Activated CD4-positive, alpha-beta memory T cell treated with anti-CD3 and anti-CD28 coated beads, Interleukin-2, amount 10 ng/mL, durations not matched to agents 7 days and 5 days (primary cell): ENCODE data around the gene NHERF2. TPM values are rescaled to one million over a fixed set of nuclear protein-coding genes. Genes with fewer than 3 reads are reported as not detected.
"Not testable (repeated sequence)": the region's sequence is repeated elsewhere in the genome, so short reads cannot be mapped to it uniquely, and the experiment has no call there.

Experiments
- CTCF ChIA-PET: fragments of 350-600 bp; sonication (Branson Sonifier 250); formaldehyde crosslinking; loops from one replicate; lab custom pipeline; 2021; ENCODE audit warnings: antibody characterized with exemption, inconsistent platforms; lab: Charles Lee
- POLR2A ChIA-PET: fragments of 350-600 bp; sonication (Branson Sonifier 250); formaldehyde crosslinking; loops from one replicate; lab custom pipeline; 2021; ENCODE audit warnings: antibody characterized with exemption; lab: Charles Lee
- DNase-seq: peaks from one replicate; pipeline ENCODE4 v3.0.0-alpha.2; 2020
- H3K27ac Mint-ChIP-seq: one replicate; pipeline ENCODE4 v1.8.0; 2021; ENCODE audit warnings: mild to moderate bottlenecking, mixed read lengths
- H3K27me3 Mint-ChIP-seq: one replicate; pipeline ENCODE4 v1.8.0; 2021; ENCODE audit warnings: mixed read lengths
- H3K36me3 Mint-ChIP-seq: one replicate; pipeline ENCODE4 v1.8.0; 2021; ENCODE audit warnings: low read depth, mixed read lengths
- H3K4me1 Mint-ChIP-seq: one replicate; pipeline ENCODE4 v1.8.0; 2021; ENCODE audit warnings: mixed read lengths
- H3K4me3 Mint-ChIP-seq: one replicate; pipeline ENCODE4 v1.8.0; 2021; ENCODE audit warnings: mild to moderate bottlenecking, mixed read lengths
- H3K9me3 Mint-ChIP-seq: one replicate; pipeline ENCODE4 v1.8.0; 2021; ENCODE audit warnings: mixed read lengths
- total RNA-seq, 2 experiments: library from RNA; stranded (reverse); gene quantifications; one replicate each; pipeline ENCODE4 v1.2.3, GENCODE V29; 2021

The NHERF2 gene
- total RNA-seq, 2 experiments from 2014 or later: 0.85 to 0.96 TPM

DNA sequence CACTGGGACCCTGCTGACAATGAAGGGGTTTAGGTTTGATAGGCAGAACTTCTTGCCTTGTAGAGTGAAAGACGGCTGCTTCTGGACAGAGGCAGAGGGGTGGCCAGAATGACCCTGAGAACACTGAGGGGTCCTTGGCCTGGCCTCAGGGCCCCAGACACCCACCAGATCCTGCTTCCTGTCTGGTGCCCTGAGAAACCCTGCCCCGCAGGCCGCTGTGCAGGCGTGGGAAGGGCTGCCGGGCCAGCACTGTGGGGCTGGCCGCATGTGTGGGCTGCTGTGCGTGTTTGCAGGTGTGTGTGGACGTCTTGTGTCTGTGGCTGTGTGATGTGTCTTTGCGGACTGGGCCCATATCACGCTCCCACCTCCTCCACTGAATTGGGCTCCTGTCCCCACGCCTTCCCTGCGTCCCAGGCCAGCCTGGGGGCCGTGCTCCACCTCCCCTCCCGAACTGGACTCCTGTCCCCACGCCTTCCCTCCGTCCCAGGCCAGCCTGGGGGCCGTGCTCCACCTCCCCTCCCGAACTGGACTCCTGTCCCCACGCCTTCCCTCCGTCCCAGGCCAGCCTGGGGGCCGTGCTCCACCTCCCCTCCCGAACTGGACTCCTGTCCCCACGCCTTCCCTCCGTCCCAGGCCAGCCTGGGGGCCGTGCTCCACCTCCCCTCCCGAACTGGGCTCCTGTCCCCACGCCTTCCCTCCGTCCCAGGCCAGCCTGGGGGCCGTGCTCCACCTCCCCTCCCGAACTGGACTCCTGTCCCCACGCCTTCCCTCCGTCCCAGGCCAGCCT, 7.4 kb downstream of the NHERF2 start:
- H3K4me1 Mint-ChIP-seq, DNase-seq, H3K27me3 Mint-ChIP-seq, POLR2A ChIA-PET, H3K9me3 Mint-ChIP-seq, CTCF ChIA-PET, H3K4me3 Mint-ChIP-seq, H3K36me3 Mint-ChIP-seq, H3K27ac Mint-ChIP-seq: not testable (repeated sequence)

GRCh38 chr16:2034696-2035430, 8.2 kb downstream of the NHERF2 start:
- no peak overlapping the region for H3K27ac Mint-ChIP-seq
- no peaks in the 10 kb centered on the region for H3K27me3 Mint-ChIP-seq
- CTCF ChIA-PET: no interaction called here
- H3K4me3 Mint-ChIP-seq: no peak overlapping the region
- POLR2A ChIA-PET: no interaction called here
- no peaks in the 10 kb centered on the region for H3K9me3 Mint-ChIP-seq
- no peak for DNase-seq
- no peaks in the 10 kb centered on the region for H3K4me1 Mint-ChIP-seq
- no peaks in the 10 kb centered on the region for H3K36me3 Mint-ChIP-seq

DNA sequence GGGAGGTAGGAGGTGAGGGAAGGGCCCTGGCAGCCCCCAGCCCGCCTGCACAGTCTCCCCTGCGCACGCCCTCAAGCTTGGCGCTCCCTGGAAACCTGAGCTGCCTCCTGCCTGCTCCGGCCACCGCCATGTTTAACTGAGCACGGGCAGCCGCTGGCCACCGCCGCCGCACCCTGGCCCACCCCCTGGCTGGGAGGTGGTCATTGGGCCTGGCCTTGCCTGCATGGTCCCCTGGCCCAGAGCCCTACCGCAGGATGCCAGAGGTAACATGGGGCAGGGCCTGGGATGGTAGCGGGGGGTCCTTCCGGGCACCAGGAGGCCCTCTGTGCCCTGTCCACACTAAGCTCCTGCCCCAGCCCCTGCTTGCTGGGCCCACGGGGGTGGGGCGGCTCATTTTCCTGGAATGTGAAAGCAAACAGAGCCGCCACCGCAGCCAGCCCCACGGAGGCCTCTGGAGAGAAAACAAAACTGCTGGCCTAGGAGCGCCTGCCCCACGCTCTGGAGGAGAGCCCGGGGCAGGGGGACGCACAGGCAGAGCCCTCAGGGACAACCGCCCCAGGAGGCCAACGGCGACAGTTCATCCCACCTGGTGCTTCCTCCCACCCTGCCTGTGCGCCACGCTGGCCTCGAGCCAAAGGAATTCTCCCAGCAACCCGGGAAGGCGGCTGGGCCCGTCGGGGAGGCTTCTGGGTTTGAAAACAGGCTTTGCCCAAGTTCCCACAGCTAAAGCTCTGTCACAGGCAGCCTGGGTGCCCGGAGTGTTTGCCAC, 8.9 kb downstream of the NHERF2 start:
- ChIA-PET POLR2A (no interaction called here), CTCF (no interaction called here)
- H3K36me3 Mint-ChIP-seq: no peaks in the 10 kb centered on the region
- no peaks in the 10 kb centered on the region for H3K4me1 Mint-ChIP-seq
- H3K4me3 Mint-ChIP-seq: no peak overlapping the region
- no peaks in the 10 kb centered on the region for H3K9me3 Mint-ChIP-seq
- no peak overlapping the region for H3K27ac Mint-ChIP-seq
- H3K27me3 Mint-ChIP-seq: no peaks in the 10 kb centered on the region
- no peak for DNase-seq

DNA sequence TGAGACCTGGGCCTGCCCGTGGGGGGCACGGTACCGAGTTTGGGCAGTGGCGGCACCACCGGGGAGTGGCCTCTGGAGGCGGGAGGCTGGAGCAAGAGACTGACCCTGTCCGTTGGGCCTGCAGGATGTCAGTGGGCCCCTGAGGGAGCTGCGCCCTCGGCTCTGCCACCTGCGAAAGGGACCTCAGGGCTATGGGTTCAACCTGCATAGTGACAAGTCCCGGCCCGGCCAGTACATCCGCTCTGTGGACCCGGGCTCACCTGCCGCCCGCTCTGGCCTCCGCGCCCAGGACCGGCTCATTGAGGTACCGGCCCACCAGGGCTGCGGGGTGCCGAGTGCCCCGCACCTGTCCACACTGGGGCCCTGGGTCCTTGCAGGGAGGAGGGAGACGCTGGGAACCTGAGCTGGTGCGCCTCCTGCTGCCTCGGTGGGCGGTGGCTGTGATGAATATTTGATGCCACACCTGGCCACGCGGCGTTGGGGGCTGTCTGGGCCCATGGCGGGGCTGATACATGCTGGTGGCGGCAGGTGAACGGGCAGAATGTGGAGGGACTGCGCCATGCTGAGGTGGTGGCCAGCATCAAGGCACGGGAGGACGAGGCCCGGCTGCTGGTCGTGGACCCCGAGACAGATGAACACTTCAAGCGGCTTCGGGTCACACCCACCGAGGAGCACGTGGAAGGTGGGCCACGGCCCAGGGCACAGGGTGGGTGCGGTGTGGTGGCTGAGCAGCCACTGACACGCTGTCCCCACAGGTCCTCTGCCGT, 9.7 kb downstream of the NHERF2 start:
- ChIA-PET CTCF (no interaction called here), POLR2A (no interaction called here)
- no peaks in the 10 kb centered on the region for H3K36me3 Mint-ChIP-seq
- H3K4me1 Mint-ChIP-seq: no peaks in the 10 kb centered on the region
- H3K4me3 Mint-ChIP-seq: no peak overlapping the region
- H3K27me3 Mint-ChIP-seq: no peaks in the 10 kb centered on the region
- no peak overlapping the region for H3K27ac Mint-ChIP-seq
- no peak for DNase-seq
- H3K9me3 Mint-ChIP-seq: no peaks in the 10 kb centered on the region

DNA sequence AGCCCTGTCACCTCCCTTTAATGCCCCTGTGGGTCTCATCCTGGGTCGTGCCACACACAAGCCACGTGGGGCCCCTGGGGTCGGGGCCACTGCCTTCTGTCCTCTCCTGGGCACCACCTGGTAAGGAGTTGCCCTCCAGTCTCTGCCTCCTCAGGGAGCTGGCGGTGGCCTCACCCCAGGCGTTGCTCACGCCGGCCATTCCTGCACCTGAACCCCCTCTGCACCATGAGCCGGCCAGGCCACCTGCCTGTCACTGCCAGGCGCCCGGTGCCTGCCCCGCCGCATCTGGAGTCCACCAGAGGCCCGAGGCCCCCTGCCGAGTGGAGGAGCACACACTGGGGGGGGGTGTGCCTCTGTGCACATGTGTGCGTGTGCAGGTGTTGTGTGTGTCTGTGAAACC, 10.4 kb downstream of the NHERF2 start:
- ChIA-PET CTCF (no interaction called here), POLR2A (no interaction called here)
- no peaks in the 10 kb centered on the region for H3K4me1 Mint-ChIP-seq
- no peaks in the 10 kb centered on the region for H3K9me3 Mint-ChIP-seq
- H3K4me3 Mint-ChIP-seq: no peak overlapping the region
- no peaks in the 10 kb centered on the region for H3K36me3 Mint-ChIP-seq
- no peak overlapping the region for H3K27ac Mint-ChIP-seq
- H3K27me3 Mint-ChIP-seq: no peaks in the 10 kb centered on the region
- no peak for DNase-seq

DNA sequence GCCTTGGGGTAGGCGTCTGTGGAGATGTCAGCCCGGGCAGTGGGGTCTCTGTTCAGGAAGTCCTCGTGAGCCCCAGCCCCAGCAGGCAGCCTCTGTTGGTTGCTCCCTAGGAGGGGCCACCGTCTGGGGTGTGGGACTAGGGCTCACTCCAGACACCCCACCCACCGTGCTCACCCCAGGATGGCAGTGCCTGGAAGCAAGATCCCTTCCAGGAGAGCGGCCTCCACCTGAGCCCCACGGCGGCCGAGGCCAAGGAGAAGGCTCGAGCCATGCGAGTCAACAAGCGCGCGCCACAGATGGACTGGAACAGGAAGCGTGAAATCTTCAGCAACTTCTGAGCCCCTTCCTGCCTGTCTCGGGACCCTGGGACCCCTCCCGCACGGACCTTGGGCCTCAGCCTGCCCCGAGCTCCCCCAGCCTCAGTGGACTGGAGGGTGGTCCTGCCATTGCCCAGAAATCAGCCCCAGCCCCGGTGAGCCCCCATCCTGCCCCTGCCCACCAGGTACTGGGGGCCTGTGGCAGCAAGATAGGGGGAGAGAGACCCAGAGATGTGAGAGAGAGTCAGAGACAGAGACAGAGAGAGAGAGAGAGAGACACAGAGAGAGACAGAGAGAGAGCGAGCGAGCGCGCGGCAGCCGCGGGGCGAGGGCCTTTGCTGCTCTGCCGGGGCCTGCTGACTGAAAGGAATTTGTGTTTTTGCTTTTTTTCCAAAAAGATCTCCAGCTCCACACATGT, 11.1 kb downstream of the NHERF2 start:
- no peak for DNase-seq
- CTCF ChIA-PET: no interaction called here
- POLR2A ChIA-PET: no interaction called here
- no peaks in the 10 kb centered on the region for H3K4me1 Mint-ChIP-seq
- H3K36me3 Mint-ChIP-seq: no peaks in the 10 kb centered on the region
- no peaks in the 10 kb centered on the region for H3K27me3 Mint-ChIP-seq
- no peak overlapping the region for H3K27ac Mint-ChIP-seq
- no peak overlapping the region for H3K4me3 Mint-ChIP-seq
- H3K9me3 Mint-ChIP-seq: no peaks in the 10 kb centered on the region

- no peak for DNase-seq
- H3K9me3 Mint-ChIP-seq: no peaks in the 10 kb centered on the region
- H3K4me3 Mint-ChIP-seq: no peak overlapping the region
- CTCF ChIA-PET: no interaction called here
- H3K27ac Mint-ChIP-seq: no peak overlapping the region
- no peaks in the 10 kb centered on the region for H3K4me1 Mint-ChIP-seq
- POLR2A ChIA-PET: interaction anchor here (0.7 to 1.2 kb wide), 2 partner anchors 28 to 116 kb away, joined by 3 read pairs; partner anchors contain the start of gene TRAF7
- H3K27me3 Mint-ChIP-seq: no peaks in the 10 kb centered on the region
- no peaks in the 10 kb centered on the region for H3K36me3 Mint-ChIP-seq
These were observed 11.9 kb downstream of the NHERF2 start for GRCh38 chr16:2038382-2039231.

DNA sequence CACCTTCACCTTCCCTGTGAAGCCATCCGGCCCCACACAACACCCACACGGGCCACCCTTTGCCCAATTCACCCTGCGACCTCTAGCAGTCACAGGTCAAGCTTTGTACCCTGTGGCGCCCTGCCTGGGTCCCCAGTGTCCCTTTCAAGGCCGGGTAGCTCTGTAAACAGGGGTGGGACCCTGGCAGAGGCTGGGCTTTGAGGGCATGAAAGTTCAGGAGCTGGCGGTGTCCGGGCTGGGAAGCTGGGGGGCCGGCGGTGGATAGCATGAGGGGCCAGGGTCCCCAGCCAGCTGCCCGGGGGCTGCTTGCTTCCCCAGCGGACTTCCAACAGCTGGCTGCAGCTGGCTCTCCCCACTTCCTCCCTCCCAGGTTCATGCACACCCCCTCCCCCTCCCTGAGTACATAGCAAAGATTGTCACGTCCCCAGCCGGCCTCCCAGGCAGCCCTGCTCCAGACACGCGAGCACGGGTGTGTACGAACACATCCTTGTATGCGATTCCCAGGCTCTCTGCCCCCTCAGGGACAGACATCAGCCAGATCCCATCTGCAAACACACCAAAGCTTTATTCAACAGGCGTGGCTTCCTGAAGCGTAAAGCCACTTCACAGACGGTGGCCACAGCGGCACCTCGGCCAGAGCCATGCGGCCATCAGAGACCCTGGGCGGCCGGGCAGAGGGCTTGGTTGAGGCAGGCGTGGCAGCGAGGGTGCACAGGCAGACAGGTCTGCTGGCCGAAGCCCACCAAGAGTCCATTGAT, 12.8 kb downstream of the NHERF2 start:
- Mint-ChIP-seq H3K4me1 (no peaks in the 10 kb centered on the region), H3K27ac (no peak overlapping the region), H3K4me3 (no peak overlapping the region), H3K27me3 (no peaks in the 10 kb centered on the region), H3K36me3 (no peaks in the 10 kb centered on the region), H3K9me3 (no peaks in the 10 kb centered on the region)
- DNase-seq: no peak
- ChIA-PET POLR2A (interaction anchor here (0.7 to 1.2 kb wide), 3 partner anchors 15 to 116 kb away, joined by 3 read pairs; partner anchors contain the start of gene TRAF7), CTCF (no interaction called here)

- no peaks in the 10 kb centered on the region for H3K36me3 Mint-ChIP-seq
- H3K4me1 Mint-ChIP-seq: no peaks in the 10 kb centered on the region
- POLR2A ChIA-PET: interaction anchor here (1.0 kb wide), 1 partner anchor 16 kb away, joined by 3 read pairs; no protein-coding TSS in a partner anchor
These were observed 13.5 kb downstream of the NHERF2 start for GRCh38 chr16:2040041-2040786.

GRCh38 chr16:2040787-2041522, 14.3 kb downstream of the NHERF2 start:
- Mint-ChIP-seq H3K27me3 (no peaks in the 10 kb centered on the region), H3K4me3 (no peak overlapping the region), H3K4me1 (no peaks in the 10 kb centered on the region), H3K36me3 (no peaks in the 10 kb centered on the region), H3K27ac (no peak overlapping the region), H3K9me3 (no peaks in the 10 kb centered on the region)
- CTCF ChIA-PET: interaction anchor here (0.9 to 1.1 kb wide), 2 partner anchors 37 to 880 kb away, joined by 3 to 4 read pairs; no protein-coding TSS in a partner anchor
- POLR2A ChIA-PET: no interaction called here
- DNase-seq: no peak

More at GRCh38 chr16:2040041-2040786, 13.5 kb downstream of the NHERF2 start:
- no peaks in the 10 kb centered on the region for H3K27me3 Mint-ChIP-seq
- no peaks in the 10 kb centered on the region for H3K9me3 Mint-ChIP-seq
- no peak for DNase-seq
- no peak overlapping the region for H3K4me3 Mint-ChIP-seq
- CTCF ChIA-PET: interaction anchor here (0.9 kb wide), 1 partner anchor 36 kb away, joined by 3 read pairs; no protein-coding TSS in a partner anchor
- no peak overlapping the region for H3K27ac Mint-ChIP-seq
